MM.1S (cell line): ENCODE measurements around the gene OTOA.

Experiments
- DNase-seq: peaks from one replicate; pipeline ENCODE4 v3.0.0-alpha.2; 2015
- H2AFZ ChIP-seq: fragments of 300-600 bp; sonication (generic); 2 replicates; pipeline ENCODE4 v1.6.0; 2016; ENCODE audit warnings: antibody characterized with exemption, low read length
- H3F3A ChIP-seq: fragments of 300-600 bp; sonication (generic); 2 replicates; pipeline ENCODE4 v1.6.1; 2016; ENCODE audit warnings: mild to moderate bottlenecking, antibody characterized with exemption, low read length, moderate library complexity, mixed read lengths; ENCODE audit not compliant: insufficient read depth
- H3K27ac ChIP-seq: fragments of 300-600 bp; sonication (generic); 2 replicates; pipeline ENCODE4 v1.5.1; 2016; ENCODE audit warnings: mild to moderate bottlenecking, low read length
- H3K27me3 ChIP-seq: fragments of 300-600 bp; sonication (generic); replicated peaks from 2 replicates; pipeline ENCODE4 v1.6.0; 2016; ENCODE audit warnings: low read length; ENCODE audit not compliant: insufficient read depth
- H3K36me3 ChIP-seq: fragments of 300-600 bp; sonication (generic); replicated peaks from 2 replicates; pipeline ENCODE4 v1.6.1; 2016; ENCODE audit warnings: mild to moderate bottlenecking, low read length, mixed read lengths; ENCODE audit not compliant: insufficient read depth
- H3K4me1 ChIP-seq: fragments of 300-600 bp; sonication (generic); 2 replicates; pipeline ENCODE4 v1.6.1; 2016; ENCODE audit warnings: low read length, mixed read lengths
- H3K4me2 ChIP-seq: fragments of 300-600 bp; sonication (generic); 2 replicates; pipeline ENCODE4 v1.6.0; 2016; ENCODE audit warnings: low read depth, low read length
- H3K4me3 ChIP-seq: fragments of 300-600 bp; sonication (generic); 2 replicates; pipeline ENCODE4 v1.5.1; 2016; ENCODE audit warnings: low read length, mixed read lengths
- H3K79me2 ChIP-seq: fragments of 300-600 bp; sonication (generic); 2 replicates; pipeline ENCODE4 v1.6.1; 2016; ENCODE audit warnings: mixed run types, low read length, mixed read lengths
- H3K9ac ChIP-seq: fragments of 300-600 bp; sonication (generic); 2 replicates; pipeline ENCODE4 v1.6.1; 2016; ENCODE audit warnings: low read length, mixed read lengths
- H3K9me2 ChIP-seq: fragments of 300-600 bp; sonication (generic); replicated peaks from 2 replicates; pipeline ENCODE4 v1.6.1; 2016; ENCODE audit warnings: mild to moderate bottlenecking, low read length, mixed read lengths; ENCODE audit not compliant: insufficient read depth
- H3K9me3 ChIP-seq: fragments of 300-600 bp; sonication (generic); replicated peaks from 2 replicates; pipeline ENCODE4 v1.6.1; 2016; ENCODE audit warnings: mild to moderate bottlenecking, low read length, mixed read lengths; ENCODE audit not compliant: insufficient read depth
- H4K20me1 ChIP-seq: fragments of 300-600 bp; sonication (generic); 2 replicates; pipeline ENCODE4 v1.6.1; 2016; ENCODE audit warnings: mild to moderate bottlenecking, low read length, moderate library complexity, mixed read lengths; ENCODE audit not compliant: insufficient read depth
- EZH2 ChIP-seq: fragments of 300-600 bp; sonication (generic); optimal IDR thresholded peaks from 2 replicates; pipeline ENCODE3; 2017; ENCODE audit warnings: low read depth, mild to moderate bottlenecking, antibody characterized with exemption, low read length, mixed read lengths
- EZH2phosphoT487 ChIP-seq: fragments of 300-600 bp; sonication (generic); IDR thresholded peaks from 2 replicates; pipeline ENCODE4 v1.6.1; 2018; ENCODE audit warnings: antibody characterized with exemption, low read length
- TF ChIP-seq, protein P1 (sequence below): fragments of 300-600 bp; sonication (generic); IDR thresholded peaks from 2 replicates; pipeline ENCODE4 v1.5.1; 2016; ENCODE audit warnings: antibody characterized with exemption, low read length, mixed read lengths

The OTOA gene

GRCh38 chr16:21704733-21705132 is 41.0 kb downstream of the OTOA start:
- H4K20me1 ChIP-seq, result no peaks in the 10 kb centered on the region
- H3K27ac ChIP-seq, result no peak overlapping the region
- peaks cover 7% of the 10 kb centered on the region for H3K27me3 ChIP-seq
- H2AFZ ChIP-seq, result no peak overlapping the region
- H3F3A ChIP-seq, result no peaks in the 10 kb centered on the region
- TF ChIP-seq EZH2phosphoT487, result no peak
- TF ChIP-seq EZH2, result no peak
- TF ChIP-seq, protein P1, sequence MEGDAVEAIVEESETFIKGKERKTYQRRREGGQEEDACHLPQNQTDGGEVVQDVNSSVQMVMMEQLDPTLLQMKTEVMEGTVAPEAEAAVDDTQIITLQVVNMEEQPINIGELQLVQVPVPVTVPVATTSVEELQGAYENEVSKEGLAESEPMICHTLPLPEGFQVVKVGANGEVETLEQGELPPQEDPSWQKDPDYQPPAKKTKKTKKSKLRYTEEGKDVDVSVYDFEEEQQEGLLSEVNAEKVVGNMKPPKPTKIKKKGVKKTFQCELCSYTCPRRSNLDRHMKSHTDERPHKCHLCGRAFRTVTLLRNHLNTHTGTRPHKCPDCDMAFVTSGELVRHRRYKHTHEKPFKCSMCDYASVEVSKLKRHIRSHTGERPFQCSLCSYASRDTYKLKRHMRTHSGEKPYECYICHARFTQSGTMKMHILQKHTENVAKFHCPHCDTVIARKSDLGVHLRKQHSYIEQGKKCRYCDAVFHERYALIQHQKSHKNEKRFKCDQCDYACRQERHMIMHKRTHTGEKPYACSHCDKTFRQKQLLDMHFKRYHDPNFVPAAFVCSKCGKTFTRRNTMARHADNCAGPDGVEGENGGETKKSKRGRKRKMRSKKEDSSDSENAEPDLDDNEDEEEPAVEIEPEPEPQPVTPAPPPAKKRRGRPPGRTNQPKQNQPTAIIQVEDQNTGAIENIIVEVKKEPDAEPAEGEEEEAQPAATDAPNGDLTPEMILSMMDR, result no peak
- no peaks in the 10 kb centered on the region for H3K36me3 ChIP-seq
- H3K4me3 ChIP-seq, result no peak overlapping the region
- no peaks in the 10 kb centered on the region for H3K79me2 ChIP-seq
- no peak overlapping the region for H3K9ac ChIP-seq
- no peaks in the 10 kb centered on the region for H3K9me2 ChIP-seq
- no peaks in the 10 kb centered on the region for H3K9me3 ChIP-seq
- DNase-seq, result no peak
- H3K4me2 ChIP-seq, result no peak overlapping the region
- no peaks in the 10 kb centered on the region; the same call in 1 of the 2 replicates for H3K4me1 ChIP-seq

GRCh38 chr16:21708533-21709115 is 44.9 kb downstream of the OTOA start:
- no peaks in the 10 kb centered on the region; the same call in 1 of the 2 replicates for H3K4me1 ChIP-seq
- no peaks in the 10 kb centered on the region for H3K9me2 ChIP-seq
- no peaks in the 10 kb centered on the region for H4K20me1 ChIP-seq
- no peaks in the 10 kb centered on the region for H3K79me2 ChIP-seq
- H3K4me3 ChIP-seq, result no peak overlapping the region
- no peaks in the 10 kb centered on the region for H3K9me3 ChIP-seq
- peak overlapping the region; percentile 29; the same call in 1 of the 2 replicates for H3K4me2 ChIP-seq
- H3K36me3 ChIP-seq, result no peaks in the 10 kb centered on the region
- no peaks in the 10 kb centered on the region for H3F3A ChIP-seq
- H3K27me3 ChIP-seq, result peaks cover 7% of the 10 kb centered on the region
- H2AFZ ChIP-seq, result no peak overlapping the region
- TF ChIP-seq, protein P1, result peak; percentile 86
- TF ChIP-seq EZH2phosphoT487, result no peak
- H3K9ac ChIP-seq, result no peak overlapping the region
- DNase-seq, result peak; percentile 75
- H3K27ac ChIP-seq, result no peak overlapping the region

GRCh38 chr16:21710938-21711337 is 47.2 kb downstream of the OTOA start:
- Histone ChIP-seq H3K9me2 (no peaks in the 10 kb centered on the region), H3K36me3 (no peaks in the 10 kb centered on the region), H2AFZ (no peak overlapping the region), H3K4me2 (no peak overlapping the region), H3K27me3 (no peaks in the 10 kb centered on the region), H3K79me2 (no peaks in the 10 kb centered on the region), H3K9me3 (no peaks in the 10 kb centered on the region), H3K4me3 (no peak overlapping the region), H4K20me1 (no peaks in the 10 kb centered on the region), H3F3A (no peaks in the 10 kb centered on the region), H3K27ac (no peak overlapping the region), H3K9ac (no peak overlapping the region), H3K4me1 (no peaks in the 10 kb centered on the region)
- DNase-seq, result no peak
- TF ChIP-seq, protein P1, result no peak
- TF ChIP-seq EZH2, result no peak
- no peak for TF ChIP-seq EZH2phosphoT487
